Right lobe of liver (tissue), 6 donors: ENCODE measurements around the gene TENT4B. TPM values are rescaled to one million over a fixed set of nuclear protein-coding genes. Genes with fewer than 3 reads are reported as not detected.

Experiments used
- ATAC-seq, 4 donors: fragments of 200-7000 bp; cut with Tn5 transposase; one replicate each; pipeline ENCODE4 v1.9.1; 2020; ENCODE audit warnings: mild to moderate bottlenecking in 4 of 4, moderate library complexity in 4 of 4
- DNase-seq, 3 donors: peaks; one replicate each; pipeline ENCODE4 v3.0.0-alpha.2; 2020
- H3K27ac ChIP-seq, 3 donors: fragments of 200-600 bp; one replicate each; pipeline ENCODE4 v1.8.0; 2022
- H3K27me3 ChIP-seq, 2 donors: fragments of 200-600 bp; one replicate each; pipeline ENCODE4 v1.8.0; 2022
- H3K36me3 ChIP-seq, 4 donors: fragments of 200-600 bp; sonication (generic) in 1 of 4; one replicate each; pipeline versions ENCODE4 v1.5.1 to v1.8.0; 2017 to 2022; ENCODE audit warnings: control low read depth in 1 of 4
- H3K4me1 ChIP-seq, 4 donors: fragments of 200-600 bp; sonication (generic) in 1 of 4; one replicate each; pipeline versions ENCODE4 v1.5.1 to v1.8.0; 2017 to 2022; ENCODE audit warnings: control low read depth in 1 of 4
- H3K4me3 ChIP-seq, 3 donors: fragments of 200-600 bp; one replicate each; pipeline ENCODE4 v1.8.0; 2022
- H3K9me3 ChIP-seq, 4 donors: fragments of 200-600 bp; sonication (generic) in 1 of 4; one replicate each; pipeline versions ENCODE4 v1.5.1 to v1.8.0; 2017 to 2022; ENCODE audit warnings: control low read depth in 1 of 4
- CTCF ChIP-seq, 4 donors: fragments of 200-600 bp in 3 of 4; fragments of 450-650 bp in 1 of 4; IDR thresholded peaks; one replicate each; pipeline versions ENCODE4 v1.5.1 to v1.8.0; 2016 to 2022; ENCODE audit warnings: antibody characterized with exemption in 4 of 4, mild to moderate bottlenecking in 2 of 4
- POLR2A ChIP-seq: fragments of 450-650 bp; IDR thresholded peaks from one replicate; pipeline ENCODE4 v1.6.1; 2017; ENCODE audit warnings: antibody characterized with exemption, mild to moderate bottlenecking
- WGBS: methylation state at CpG from one replicate; pipeline ENCODE4 v1.1.6; 2018; ENCODE audit warnings: low coverage, low lambda C conversion rate; ENCODE audit not compliant: insufficient coverage; ENCODE audit errors: missing lambda C conversion rate; 5-methylcytosine and 5-hydroxymethylcytosine counted together
- intact Hi-C, 2 donors: fragments of 100-400 bp; cut with DNase I; formaldehyde crosslinking; loops; one replicate each; pipeline versions ENCODE4 v1.11.2 to v1.14.1; 2022
- total RNA-seq, 6 experiments: library from RNA; depleted of rRNA in 2 of 6; stranded (reverse); fragments of >200 nt in 2 of 6; fragmentation: NEBNext Ultra II Directional in 3 of 6; extraction: Animal tissue kit (Norgen Biotek cat#: 25700) in 3 of 6; gene quantifications; one replicate each; pipeline versions ENCODE4 v1.1.0 to v1.2.4, GENCODE V29; 2016 to 2023
- donor health status: DM: no; HTN: yes; CAD: no.
- donor health status: DM: no; HTN: no; CAD: no.
- donor health status: DM: no; HTN: no; CAD: no.
- donor health status: DM: no; HTN: yes; CAD: no.
- donor health status: DM: no; HTN: yes; CAD: no.

The TENT4B gene
- total RNA-seq, 6 experiments from 2014 or later = 7.2 to 13.2 (median 9.3) TPM

- intact Hi-C loops = no loop called here
- Histone ChIP-seq H3K4me1 (peaks cover 0 to 32% (median 11%) of the 10 kb centered on the region in 4 donors), H3K27me3 (no peaks in the 10 kb centered on the region), H3K9me3 (no peaks in the 10 kb centered on the region), H3K4me3 (no peak overlapping the region), H3K36me3 (no peaks in the 10 kb centered on the region), H3K27ac (no peak overlapping the region)
- DNase-seq (no peak), ATAC-seq (no peak)
- no peak for TF ChIP-seq POLR2A
- TF ChIP-seq CTCF (IDR thresholded peaks at IDR 0.05) = no peak
- WGBS = 42% methylated on average over 3 of the region's 3 CpGs
Observed at GRCh38 chr16:50201787-50202186, 48.7 kb downstream of the TENT4B start.

GRCh38 chr16:50202926-50203624 lies 50.0 kb downstream of the TENT4B start:
- Histone ChIP-seq H3K27ac (no peak overlapping the region), H3K4me3 (no peak overlapping the region), H3K9me3 (no peaks in the 10 kb centered on the region), H3K4me1 (peaks cover 0 to 39% (median 11%) of the 10 kb centered on the region in 4 donors), H3K36me3 (no peaks in the 10 kb centered on the region), H3K27me3 (no peaks in the 10 kb centered on the region)
- TF ChIP-seq POLR2A (no peak), CTCF (IDR thresholded peaks at IDR 0.05) (no peak)
- 65% methylated on average over 5 of the region's 5 CpGs for WGBS
- ATAC-seq (peak in 3 of 4 donors; percentile 24 to 72 (median 54)), DNase-seq (no peak)
- intact Hi-C loops = no loop called here

GRCh38 chr16:50203681-50204080 lies 50.6 kb downstream of the TENT4B start:
- Histone ChIP-seq H3K4me3 (no peak overlapping the region), H3K27ac (no peak overlapping the region), H3K9me3 (no peaks in the 10 kb centered on the region), H3K27me3 (no peaks in the 10 kb centered on the region), H3K4me1 (peaks cover 0 to 41% (median 11%) of the 10 kb centered on the region in 4 donors), H3K36me3 (no peaks in the 10 kb centered on the region)
- ATAC-seq (peak in 1 of 4 donors; percentile 24), DNase-seq (no peak)
- TF ChIP-seq POLR2A = no peak
- TF ChIP-seq CTCF (IDR thresholded peaks at IDR 0.05) = no peak
- WGBS = 84% methylated on average over 6 of the region's 6 CpGs
- intact Hi-C loops = no loop called here

- H3K4me3 ChIP-seq = no peak overlapping the region
- H3K36me3 ChIP-seq = no peaks in the 10 kb centered on the region
- intact Hi-C loops = no loop called here
- DNase-seq (no peak), ATAC-seq (peak in 3 of 4 donors; percentile 8 to 24 (median 12))
- H3K4me1 ChIP-seq = peaks cover 0 to 48% (median 13%) of the 10 kb centered on the region in 4 donors
- no peak for TF ChIP-seq CTCF (IDR thresholded peaks at IDR 0.05)
- no peak for TF ChIP-seq POLR2A
- 65% methylated on average over 3 of the region's 6 CpGs for WGBS
- no peaks in the 10 kb centered on the region for H3K9me3 ChIP-seq
- no peaks in the 10 kb centered on the region for H3K27me3 ChIP-seq
- H3K27ac ChIP-seq = no peak overlapping the region
Observed at GRCh38 chr16:50204453-50205108, 51.5 kb downstream of the TENT4B start.
